Measurements from ENCODE around the gene GARS1. TPM values are rescaled to one million over a fixed set of nuclear protein-coding genes. Genes with fewer than 3 reads are reported as not detected.

The GARS1 gene
- total RNA-seq, 1 experiment from 2014 or later = 95.4 TPM

GRCh38 chr7:30633223-30633622 lies 38.5 kb downstream of the GARS1 start:
- no peak for DNase-seq
- Histone ChIP-seq H3K9me3 (ENCODE audit: low read length) (no peaks in the 10 kb centered on the region), H3K27me3 (ENCODE audit: low read length) (no peaks in the 10 kb centered on the region), H3K4me2 (ENCODE audit: low read length) (no peak overlapping the region), H4K20me1 (ENCODE audit: low read length) (no peaks in the 10 kb centered on the region), H3K9ac (ENCODE audit: low read length) (no peak overlapping the region), H3K9me2 (replicated peaks; ENCODE audit: low read length) (no peaks in the 10 kb centered on the region), H3K27ac (ENCODE audit: low read length) (no peak overlapping the region), H3K4me1 (ENCODE audit: insufficient read depth, low read length) (no peaks in the 10 kb centered on the region), H3K79me2 (ENCODE audit: low read length) (no peaks in the 10 kb centered on the region), H3F3A (ENCODE audit: low read length, unreplicated experiment) (no peaks in the 10 kb centered on the region), H2AFZ (ENCODE audit: low read length) (no peak overlapping the region), H3K4me3 (ENCODE audit: low read length) (no peak overlapping the region), H3K36me3 (ENCODE audit: low read depth, low read length) (peaks cover 62% of the 10 kb centered on the region)
- CTCF ChIA-PET = no interaction called here
- BruUV-seq (replicated peaks) = no TSS peak
- no peak for TF ChIP-seq EZH2phosphoT487 (IDR thresholded peaks at IDR 0.05; ENCODE audit: borderline replicate concordance, low read length)
- intact Hi-C loops (cut with micrococcal nuclease) = no loop called here
- no peak for ATAC-seq
- POLR2A ChIA-PET (ENCODE audit: unreplicated experiment) = no interaction called here

GRCh38 chr7:30634193-30634626 lies 39.5 kb downstream of the GARS1 start:
- POLR2A ChIA-PET (ENCODE audit: unreplicated experiment) = no interaction called here
- H2AFZ ChIP-seq (ENCODE audit: low read length) = no peak overlapping the region
- H3K27me3 ChIP-seq (ENCODE audit: low read length) = no peaks in the 10 kb centered on the region
- no peaks in the 10 kb centered on the region for H3F3A ChIP-seq (ENCODE audit: low read length, unreplicated experiment)
- H3K4me3 ChIP-seq (ENCODE audit: low read length) = no peak overlapping the region
- TF ChIP-seq EZH2 (IDR thresholded peaks at IDR 0.05; ENCODE audit: low read length, unreplicated experiment) = no peak
- TF ChIP-seq CTCF (conservative IDR thresholded peaks at IDR 0.05; ENCODE audit: low read depth, low read length) = no peak
- TF ChIP-seq EZH2phosphoT487 (IDR thresholded peaks at IDR 0.05; ENCODE audit: borderline replicate concordance, low read length) = no peak
- H3K79me2 ChIP-seq (ENCODE audit: low read length) = no peaks in the 10 kb centered on the region
- H3K4me2 ChIP-seq (ENCODE audit: low read length) = no peak overlapping the region
- H3K9me3 ChIP-seq (ENCODE audit: low read length) = no peaks in the 10 kb centered on the region
- no peaks in the 10 kb centered on the region for H3K4me1 ChIP-seq (ENCODE audit: insufficient read depth, low read length)
- intact Hi-C loops (cut with micrococcal nuclease) = no loop called here
- H3K9ac ChIP-seq (ENCODE audit: low read length) = no peak overlapping the region
- ATAC-seq = no peak
- CTCF ChIA-PET = no interaction called here
- DNase-seq = no peak
- H3K27ac ChIP-seq (ENCODE audit: low read length) = no peak overlapping the region
- peaks cover 53% of the 10 kb centered on the region for H3K36me3 ChIP-seq (ENCODE audit: low read depth, low read length)
- H4K20me1 ChIP-seq (ENCODE audit: low read length) = no peaks in the 10 kb centered on the region
- no peaks in the 10 kb centered on the region for H3K9me2 ChIP-seq (replicated peaks; ENCODE audit: low read length)
- no TSS peak for BruUV-seq (replicated peaks)

- H3K9ac ChIP-seq (ENCODE audit: low read length) = no peak overlapping the region
- TF ChIP-seq CTCF (conservative IDR thresholded peaks at IDR 0.05; ENCODE audit: low read depth, low read length) = no peak
- TF ChIP-seq EZH2 (IDR thresholded peaks at IDR 0.05; ENCODE audit: low read length, unreplicated experiment) = no peak
- no peak for TF ChIP-seq EZH2phosphoT487 (IDR thresholded peaks at IDR 0.05; ENCODE audit: borderline replicate concordance, low read length)
- no peaks in the 10 kb centered on the region for H4K20me1 ChIP-seq (ENCODE audit: low read length)
- H3K4me2 ChIP-seq (ENCODE audit: low read length) = no peak overlapping the region
- ATAC-seq (no peak), DNase-seq (no peak)
- no peaks in the 10 kb centered on the region for H3F3A ChIP-seq (ENCODE audit: low read length, unreplicated experiment)
- no peaks in the 10 kb centered on the region for H3K4me1 ChIP-seq (ENCODE audit: insufficient read depth, low read length)
- no peaks in the 10 kb centered on the region for H3K9me2 ChIP-seq (replicated peaks; ENCODE audit: low read length)
- POLR2A ChIA-PET (ENCODE audit: unreplicated experiment) = no interaction called here
- H2AFZ ChIP-seq (ENCODE audit: low read length) = no peak overlapping the region
- H3K27me3 ChIP-seq (ENCODE audit: low read length) = no peaks in the 10 kb centered on the region
- no peak overlapping the region for H3K4me3 ChIP-seq (ENCODE audit: low read length)
- H3K9me3 ChIP-seq (ENCODE audit: low read length) = no peaks in the 10 kb centered on the region
- no peak overlapping the region for H3K27ac ChIP-seq (ENCODE audit: low read length)
- H3K36me3 ChIP-seq (ENCODE audit: low read depth, low read length) = peaks cover 47% of the 10 kb centered on the region
- no TSS peak for BruUV-seq (replicated peaks)
- intact Hi-C loops (cut with micrococcal nuclease) = no loop called here
- CTCF ChIA-PET = no interaction called here
- H3K79me2 ChIP-seq (ENCODE audit: low read length) = no peaks in the 10 kb centered on the region
These were observed 40.0 kb downstream of the GARS1 start for GRCh38 chr7:30634634-30635201.
